Measurements from ENCODE around the gene DOC2A. TPM values are rescaled to one million over a fixed set of nuclear protein-coding genes. Genes with fewer than 3 reads are reported as not detected.
"Not testable (repeated sequence)": the region's sequence is repeated elsewhere in the genome, so short reads cannot be mapped to it uniquely, and the experiment has no call there.

DOC2A gene
- polyA plus RNA-seq, 1 donor from 2014 or later = 7.3 TPM

DNA sequence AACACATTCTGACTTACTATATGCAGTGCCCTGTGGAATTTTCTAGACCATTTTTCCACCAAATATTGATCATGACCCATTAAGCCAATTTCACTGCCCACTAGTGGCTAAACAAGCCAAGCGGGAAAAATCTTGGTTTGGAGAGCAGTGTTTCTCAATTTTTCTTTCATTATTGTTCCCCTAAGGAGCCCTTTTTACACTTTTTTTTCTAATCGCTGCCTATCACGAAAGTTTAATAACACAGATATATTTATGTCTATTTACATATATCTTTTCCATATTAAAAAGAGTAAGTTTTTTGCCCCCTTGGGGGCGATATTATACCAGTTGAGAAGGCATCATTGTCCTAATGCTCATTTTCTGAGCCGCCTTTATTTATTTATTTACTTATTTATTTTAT lies 31.0 kb upstream of the DOC2A start:
- H3K9ac ChIP-seq (ENCODE audit: low read length) = no peak overlapping the region
- no peaks in the 10 kb centered on the region for H3K36me3 ChIP-seq (ENCODE audit: insufficient read depth, low read length)
- H3K4me3 ChIP-seq (ENCODE audit: low read length) = no peak overlapping the region
- no peak overlapping the region for H3K4me2 ChIP-seq (ENCODE audit: low read length)
- no peak overlapping the region for H2AFZ ChIP-seq (ENCODE audit: low read depth, low read length)
- no peaks in the 10 kb centered on the region for H3K9me3 ChIP-seq (ENCODE audit: low read length)
- no peaks in the 10 kb centered on the region for H3F3A ChIP-seq (ENCODE audit: insufficient read depth, low read length, poor library complexity, severe bottlenecking)
- no peak for TF ChIP-seq SMC3 (conservative IDR thresholded peaks at IDR 0.05; ENCODE audit: poor library complexity)
- TF ChIP-seq, protein P1, sequence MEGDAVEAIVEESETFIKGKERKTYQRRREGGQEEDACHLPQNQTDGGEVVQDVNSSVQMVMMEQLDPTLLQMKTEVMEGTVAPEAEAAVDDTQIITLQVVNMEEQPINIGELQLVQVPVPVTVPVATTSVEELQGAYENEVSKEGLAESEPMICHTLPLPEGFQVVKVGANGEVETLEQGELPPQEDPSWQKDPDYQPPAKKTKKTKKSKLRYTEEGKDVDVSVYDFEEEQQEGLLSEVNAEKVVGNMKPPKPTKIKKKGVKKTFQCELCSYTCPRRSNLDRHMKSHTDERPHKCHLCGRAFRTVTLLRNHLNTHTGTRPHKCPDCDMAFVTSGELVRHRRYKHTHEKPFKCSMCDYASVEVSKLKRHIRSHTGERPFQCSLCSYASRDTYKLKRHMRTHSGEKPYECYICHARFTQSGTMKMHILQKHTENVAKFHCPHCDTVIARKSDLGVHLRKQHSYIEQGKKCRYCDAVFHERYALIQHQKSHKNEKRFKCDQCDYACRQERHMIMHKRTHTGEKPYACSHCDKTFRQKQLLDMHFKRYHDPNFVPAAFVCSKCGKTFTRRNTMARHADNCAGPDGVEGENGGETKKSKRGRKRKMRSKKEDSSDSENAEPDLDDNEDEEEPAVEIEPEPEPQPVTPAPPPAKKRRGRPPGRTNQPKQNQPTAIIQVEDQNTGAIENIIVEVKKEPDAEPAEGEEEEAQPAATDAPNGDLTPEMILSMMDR (IDR thresholded peaks at IDR 0.05; ENCODE audit: poor library complexity, severe bottlenecking) = peak; percentile 38
- no peak overlapping the region for H3K27ac ChIP-seq (ENCODE audit: low read length)
- H3K9me2 ChIP-seq (ENCODE audit: insufficient read depth, low read length) = no peaks in the 10 kb centered on the region
- H3K27me3 ChIP-seq (ENCODE audit: insufficient read depth, low read depth, low read length) = no peaks in the 10 kb centered on the region
- no peaks in the 10 kb centered on the region for H4K20me1 ChIP-seq (ENCODE audit: insufficient read depth)
- H3K79me2 ChIP-seq (replicated peaks; ENCODE audit: insufficient read depth, low read length) = no peaks in the 10 kb centered on the region

DNA sequence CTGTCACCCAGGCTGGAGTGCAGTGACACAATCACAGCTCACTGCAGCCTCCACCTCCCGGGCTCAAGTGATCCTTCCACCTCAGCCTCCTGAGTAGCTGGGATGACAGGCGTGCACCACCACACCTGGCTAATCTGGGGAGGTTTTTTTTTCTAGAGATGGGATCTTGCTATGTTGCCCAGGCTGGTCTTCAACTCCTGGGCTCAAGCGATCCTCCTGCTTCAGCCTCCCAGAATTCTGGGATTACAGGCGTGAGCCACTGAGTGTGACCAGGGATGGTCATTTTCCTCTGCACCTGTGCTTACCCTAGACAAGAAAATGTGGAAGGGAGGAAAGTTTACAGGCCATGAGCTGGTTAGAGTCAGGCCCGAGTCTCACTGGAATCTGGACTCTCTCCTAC lies 29.9 kb upstream of the DOC2A start:
- H3K79me2 ChIP-seq (replicated peaks; ENCODE audit: insufficient read depth, low read length); H2AFZ ChIP-seq (ENCODE audit: low read depth, low read length); H3K9ac ChIP-seq (ENCODE audit: low read length); H3K36me3 ChIP-seq (ENCODE audit: insufficient read depth, low read length); H3K9me2 ChIP-seq (ENCODE audit: insufficient read depth, low read length); H3F3A ChIP-seq (ENCODE audit: insufficient read depth, low read length, poor library complexity, severe bottlenecking); H3K9me3 ChIP-seq (ENCODE audit: low read length); H3K4me2 ChIP-seq (ENCODE audit: low read length); H3K27me3 ChIP-seq (ENCODE audit: insufficient read depth, low read depth, low read length); H3K27ac ChIP-seq (ENCODE audit: low read length); H4K20me1 ChIP-seq (ENCODE audit: insufficient read depth); H3K4me3 ChIP-seq (ENCODE audit: low read length): not testable (repeated sequence)

DNA sequence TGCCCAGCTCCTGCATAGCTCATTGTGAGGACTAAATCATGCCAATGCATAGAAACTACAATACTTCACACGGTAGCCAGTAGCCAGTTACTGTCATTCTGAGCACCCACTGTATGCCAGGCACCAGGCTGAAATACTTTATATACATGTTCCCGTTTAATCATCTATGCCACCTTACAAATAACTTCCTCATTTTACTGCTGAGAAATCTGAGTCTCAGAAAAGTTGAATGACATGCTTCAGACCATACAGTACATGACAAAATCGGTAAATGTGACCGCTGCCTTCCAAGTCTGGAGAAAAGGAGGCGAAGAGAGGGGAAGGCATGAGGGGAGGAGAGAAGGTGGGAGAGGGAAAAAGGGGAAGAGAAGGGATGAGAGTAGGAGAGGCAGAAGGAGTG lies 29.4 kb upstream of the DOC2A start:
- H4K20me1 ChIP-seq (ENCODE audit: insufficient read depth) = no peaks in the 10 kb centered on the region
- no peak for TF ChIP-seq POLR2AphosphoS5 (IDR thresholded peaks at IDR 0.05)
- TF ChIP-seq RAD21 (conservative IDR thresholded peaks at IDR 0.05) = no peak
- TF ChIP-seq, protein P1 (IDR thresholded peaks at IDR 0.05; ENCODE audit: poor library complexity, severe bottlenecking) = no peak
- TF ChIP-seq, protein P2, sequence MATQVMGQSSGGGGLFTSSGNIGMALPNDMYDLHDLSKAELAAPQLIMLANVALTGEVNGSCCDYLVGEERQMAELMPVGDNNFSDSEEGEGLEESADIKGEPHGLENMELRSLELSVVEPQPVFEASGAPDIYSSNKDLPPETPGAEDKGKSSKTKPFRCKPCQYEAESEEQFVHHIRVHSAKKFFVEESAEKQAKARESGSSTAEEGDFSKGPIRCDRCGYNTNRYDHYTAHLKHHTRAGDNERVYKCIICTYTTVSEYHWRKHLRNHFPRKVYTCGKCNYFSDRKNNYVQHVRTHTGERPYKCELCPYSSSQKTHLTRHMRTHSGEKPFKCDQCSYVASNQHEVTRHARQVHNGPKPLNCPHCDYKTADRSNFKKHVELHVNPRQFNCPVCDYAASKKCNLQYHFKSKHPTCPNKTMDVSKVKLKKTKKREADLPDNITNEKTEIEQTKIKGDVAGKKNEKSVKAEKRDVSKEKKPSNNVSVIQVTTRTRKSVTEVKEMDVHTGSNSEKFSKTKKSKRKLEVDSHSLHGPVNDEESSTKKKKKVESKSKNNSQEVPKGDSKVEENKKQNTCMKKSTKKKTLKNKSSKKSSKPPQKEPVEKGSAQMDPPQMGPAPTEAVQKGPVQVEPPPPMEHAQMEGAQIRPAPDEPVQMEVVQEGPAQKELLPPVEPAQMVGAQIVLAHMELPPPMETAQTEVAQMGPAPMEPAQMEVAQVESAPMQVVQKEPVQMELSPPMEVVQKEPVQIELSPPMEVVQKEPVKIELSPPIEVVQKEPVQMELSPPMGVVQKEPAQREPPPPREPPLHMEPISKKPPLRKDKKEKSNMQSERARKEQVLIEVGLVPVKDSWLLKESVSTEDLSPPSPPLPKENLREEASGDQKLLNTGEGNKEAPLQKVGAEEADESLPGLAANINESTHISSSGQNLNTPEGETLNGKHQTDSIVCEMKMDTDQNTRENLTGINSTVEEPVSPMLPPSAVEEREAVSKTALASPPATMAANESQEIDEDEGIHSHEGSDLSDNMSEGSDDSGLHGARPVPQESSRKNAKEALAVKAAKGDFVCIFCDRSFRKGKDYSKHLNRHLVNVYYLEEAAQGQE (IDR thresholded peaks at IDR 0.05; ENCODE audit: borderline replicate concordance) = no peak
- TF ChIP-seq EZH2 (IDR thresholded peaks at IDR 0.05; ENCODE audit: borderline replicate concordance, insufficient read depth, low read length, poor library complexity, severe bottlenecking) = no peak
- no peak for TF ChIP-seq TAF1 (IDR thresholded peaks at IDR 0.05; ENCODE audit: low read depth)
- TF ChIP-seq EP300 (conservative IDR thresholded peaks at IDR 0.05; ENCODE audit: poor library complexity, severe bottlenecking) = no peak
- TF ChIP-seq MXI1 (conservative IDR thresholded peaks at IDR 0.05; ENCODE audit: poor library complexity, severe bottlenecking) = no peak
- no peak for TF ChIP-seq SMC3 (conservative IDR thresholded peaks at IDR 0.05; ENCODE audit: poor library complexity)
- no peaks in the 10 kb centered on the region for H3K27me3 ChIP-seq (ENCODE audit: insufficient read depth, low read depth, low read length)
- H3K36me3 ChIP-seq (ENCODE audit: insufficient read depth, low read length) = no peaks in the 10 kb centered on the region
- no peaks in the 10 kb centered on the region for H3F3A ChIP-seq (ENCODE audit: insufficient read depth, low read length, poor library complexity, severe bottlenecking)
- no peak overlapping the region for H2AFZ ChIP-seq (ENCODE audit: low read depth, low read length)
- no peak overlapping the region for H3K4me3 ChIP-seq (ENCODE audit: low read length)
- H3K4me2 ChIP-seq (ENCODE audit: low read length) = no peak overlapping the region
- H3K9me2 ChIP-seq (ENCODE audit: insufficient read depth, low read length) = no peaks in the 10 kb centered on the region
- H3K27ac ChIP-seq (ENCODE audit: low read length) = no peak overlapping the region
- H3K79me2 ChIP-seq (replicated peaks; ENCODE audit: insufficient read depth, low read length) = no peaks in the 10 kb centered on the region
- H3K9ac ChIP-seq (ENCODE audit: low read length) = no peak overlapping the region
- H3K9me3 ChIP-seq (ENCODE audit: low read length) = no peaks in the 10 kb centered on the region

Data from neural cell (in vitro differentiated cells).